HG03196 (cell line): ENCODE measurements around the gene HNRNPL.
"Not testable (repeated sequence)": the region's sequence is repeated elsewhere in the genome, so short reads cannot be mapped to it uniquely, and the experiment has no call there.

Experiments used
- ATAC-seq: cut with Tn5 transposase; IDR thresholded peaks from one replicate; pipeline ENCODE4 v1.9.1; 2021; ENCODE audit not compliant: unreplicated experiment

The HNRNPL gene

DNA sequence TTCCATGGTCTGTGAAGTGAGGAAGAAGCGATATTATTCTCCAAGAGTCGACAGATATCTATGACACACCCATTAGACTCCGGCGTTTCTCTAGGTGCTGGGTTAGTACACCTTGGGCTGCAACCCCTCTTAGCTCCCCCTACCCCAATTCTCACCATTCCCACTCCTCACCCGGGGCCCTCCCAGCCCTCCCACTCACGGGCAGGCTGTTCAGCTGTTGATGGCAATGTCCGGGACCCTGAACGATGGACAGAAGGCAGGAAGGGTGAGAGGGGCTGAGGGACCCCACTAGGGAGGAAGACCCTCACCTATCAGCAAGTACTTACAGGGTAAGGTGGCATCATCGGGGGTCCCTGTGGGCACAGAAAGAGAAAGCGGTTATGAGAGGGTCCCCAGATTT is 46.2 kb downstream of the HNRNPL start:
- ATAC-seq, result no peak

GRCh38 chr19:38801359-38802095 is 48.3 kb downstream of the HNRNPL start:
- ATAC-seq, result no peak

GRCh38 chr19:38800577-38801347 is 49.0 kb downstream of the HNRNPL start:
- ATAC-seq, result no peak

- no peak for ATAC-seq
Measured at GRCh38 chr19:38799104-38799503, 50.7 kb downstream of the HNRNPL start.

GRCh38 chr19:38797781-38798180 is 52.0 kb downstream of the HNRNPL start:
- ATAC-seq, result not testable (repeated sequence)

DNA sequence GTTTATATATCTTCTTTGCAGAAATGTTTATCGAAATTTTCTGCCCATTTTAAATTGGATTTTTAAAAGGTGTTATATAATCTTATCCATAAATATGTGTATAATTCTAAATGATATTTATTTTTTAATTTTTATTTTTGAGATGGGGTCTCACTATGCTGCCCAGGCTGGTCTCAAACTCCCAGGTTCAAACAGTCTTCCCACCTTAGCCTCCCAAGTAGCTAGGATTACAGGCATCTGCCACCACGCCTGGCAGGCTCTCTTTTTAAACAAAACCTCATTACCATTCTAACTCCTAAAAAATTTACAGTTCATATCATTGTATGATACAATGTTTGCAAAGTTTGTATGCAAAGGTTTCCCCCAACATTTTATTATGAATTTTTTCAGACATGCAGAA is 53.6 kb downstream of the HNRNPL start:
- no peak for ATAC-seq

DNA sequence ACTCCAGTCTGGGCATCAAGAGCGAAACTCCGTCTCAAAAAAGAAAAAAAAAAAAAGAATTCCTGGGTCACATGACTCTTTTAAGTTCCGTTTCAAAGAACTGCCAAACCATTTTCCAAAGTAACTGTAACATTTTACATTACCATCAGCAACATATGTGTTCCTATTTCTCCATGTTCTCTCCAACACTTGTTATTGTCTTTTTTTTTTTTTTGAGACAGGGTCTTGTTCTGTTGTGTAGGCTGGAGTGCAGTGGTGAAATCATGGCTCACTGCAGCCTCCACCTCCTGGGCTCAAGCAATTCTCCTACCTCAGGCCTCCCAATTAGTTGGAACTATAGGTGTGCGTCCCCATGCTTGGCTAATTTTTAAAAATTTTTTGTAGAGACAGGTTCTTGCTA is 54.2 kb downstream of the HNRNPL start:
- ATAC-seq, result no peak

- ATAC-seq, result no peak
Measured at GRCh38 chr19:38793671-38794070, 56.1 kb downstream of the HNRNPL start.

GRCh38 chr19:38793177-38793576 is 56.6 kb downstream of the HNRNPL start:
- ATAC-seq, result no peak

- ATAC-seq, result no peak
Measured at GRCh38 chr19:38792250-38793111, 57.3 kb downstream of the HNRNPL start.

DNA sequence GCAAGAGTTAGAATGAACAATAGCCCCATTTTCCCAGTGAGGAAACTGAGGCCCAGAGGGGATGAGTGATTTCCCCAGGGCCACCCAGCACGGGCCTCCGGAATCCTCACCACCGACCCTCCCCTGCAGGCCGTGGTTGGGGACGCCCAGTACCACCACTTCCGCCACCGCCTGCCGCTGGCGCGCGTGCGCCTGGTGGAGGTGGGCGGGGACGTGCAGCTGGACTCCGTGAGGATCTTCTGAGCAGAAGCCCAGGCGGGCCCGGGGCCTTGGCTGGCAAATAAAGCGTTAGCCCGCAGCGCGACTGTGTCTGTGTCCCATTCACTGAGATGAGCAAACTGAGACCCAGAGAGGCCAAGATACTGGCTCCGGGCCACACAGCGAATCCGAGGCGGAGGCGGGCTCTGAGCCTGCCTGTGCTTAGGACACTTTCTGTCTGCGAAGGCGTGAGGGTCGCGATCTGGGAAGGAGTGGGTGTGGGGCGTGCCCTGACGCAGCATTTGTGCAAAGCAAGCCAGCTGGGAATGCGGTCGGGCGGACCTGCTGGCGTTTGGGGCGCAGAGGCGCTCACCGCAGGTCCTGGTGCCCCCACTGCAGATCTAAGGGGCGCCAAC is 58.2 kb downstream of the HNRNPL start:
- not testable (repeated sequence) for ATAC-seq

DNA sequence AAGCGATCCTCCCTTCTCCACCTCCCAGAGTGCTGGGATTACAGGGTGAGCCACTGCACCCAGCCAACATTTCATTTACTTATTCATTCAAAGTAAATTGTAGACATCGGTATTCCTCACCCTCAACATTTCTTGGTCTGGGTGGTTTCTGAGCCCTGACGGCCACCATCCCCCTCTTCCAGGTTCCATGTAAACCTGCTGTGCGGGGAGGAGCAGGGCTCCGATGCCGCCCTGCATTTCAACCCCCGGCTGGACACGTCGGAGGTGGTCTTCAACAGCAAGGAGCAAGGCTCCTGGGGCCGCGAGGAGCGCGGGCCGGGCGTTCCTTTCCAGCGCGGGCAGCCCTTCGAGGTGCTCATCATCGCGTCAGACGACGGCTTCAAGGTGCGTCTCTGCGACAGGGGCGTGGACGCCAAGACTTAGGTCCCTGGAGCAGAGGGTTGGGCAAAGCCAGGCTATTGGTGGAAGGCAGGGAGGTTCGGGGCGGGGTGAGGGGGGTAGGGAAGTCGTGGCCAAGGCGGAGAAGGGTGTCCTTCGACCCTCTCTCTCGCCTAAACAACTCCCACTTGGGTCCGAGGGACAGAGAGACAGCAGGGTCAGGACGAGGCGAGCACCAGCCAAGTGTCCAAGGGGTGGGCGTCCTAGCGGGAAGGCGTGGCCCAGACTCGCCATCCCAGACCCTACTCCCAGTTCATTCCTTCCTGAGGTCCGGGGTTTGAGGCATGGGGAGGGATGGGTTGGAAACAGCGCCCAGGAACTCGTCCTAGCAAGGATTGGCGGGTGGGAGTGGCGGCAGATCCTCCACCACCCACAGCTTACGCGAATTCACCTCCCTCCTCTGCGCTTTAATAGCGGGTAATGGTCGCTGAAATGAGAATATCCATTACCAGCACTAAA is 59.0 kb downstream of the HNRNPL start:
- ATAC-seq, result not testable (repeated sequence)

- ATAC-seq, result no peak
Measured at GRCh38 chr19:38788478-38789243, 61.1 kb downstream of the HNRNPL start, which contains the start of gene LGALS7B. Gene LGALS7B, plus strand, starts transcription at chr19:38789200. Its CDS starts 27 bp downstream, at chr19:38789227.

DNA sequence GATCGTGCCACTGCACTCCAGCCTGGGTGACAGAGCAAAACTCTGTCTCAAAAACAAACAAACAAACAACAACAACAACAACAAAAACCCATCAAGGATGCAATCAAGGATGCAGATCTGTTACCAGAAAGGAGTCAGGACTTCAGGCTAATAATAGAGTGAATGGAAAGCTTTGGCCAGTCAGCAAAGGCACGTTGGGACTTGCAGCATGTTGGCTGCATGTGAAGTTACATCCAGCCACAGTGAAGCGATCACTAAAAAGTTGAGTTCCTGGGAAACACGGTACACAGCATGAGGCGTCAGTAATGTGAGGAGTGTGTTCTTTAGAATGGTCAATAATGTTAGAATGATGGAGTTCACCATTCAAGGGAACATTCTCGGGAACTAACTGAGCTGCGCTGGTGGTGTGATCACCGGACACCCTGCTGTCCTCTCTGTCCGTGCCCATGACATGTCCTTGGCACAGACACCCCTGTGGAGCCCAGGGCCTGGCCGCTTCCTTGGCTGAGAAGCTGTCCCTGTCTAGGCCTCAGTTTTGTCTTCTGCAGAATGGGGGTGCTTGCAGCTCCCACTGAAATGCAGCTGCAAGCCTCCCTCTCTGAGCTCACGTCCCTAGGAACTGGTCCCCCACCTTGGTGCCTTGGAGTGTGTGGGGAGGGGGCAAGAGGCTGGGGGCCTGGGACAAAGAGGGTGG is 63.1 kb downstream of the HNRNPL start:
- no peak for ATAC-seq
